CD4-positive, alpha-beta T cell treated with Interleukin-17A for 1 hour (primary cell): ENCODE measurements around the gene TCOF1.

Source experiments
- DNase-seq: peaks from one replicate; pipeline ENCODE4 v3.0.0-alpha.2; 2020

Gene TCOF1

DNA sequence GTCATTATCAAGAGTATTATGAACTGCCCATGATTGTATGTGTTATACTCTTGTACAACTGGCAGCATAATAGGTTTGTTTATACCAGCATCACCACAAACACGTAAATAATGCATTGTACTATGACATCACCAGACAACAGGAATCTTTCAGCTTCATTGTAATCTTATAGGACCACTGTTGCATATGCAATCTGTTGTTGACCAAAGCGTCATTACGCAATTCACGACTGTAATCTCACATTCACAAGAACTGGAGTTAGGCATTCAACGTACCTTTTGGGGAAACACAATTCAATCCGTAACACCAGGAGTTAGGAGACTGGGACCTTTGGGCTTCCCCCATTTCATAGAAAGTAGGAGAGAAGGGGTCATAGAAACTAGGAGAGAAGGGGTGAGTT, 34.4 kb upstream of the TCOF1 start:
- no peak for DNase-seq

DNA sequence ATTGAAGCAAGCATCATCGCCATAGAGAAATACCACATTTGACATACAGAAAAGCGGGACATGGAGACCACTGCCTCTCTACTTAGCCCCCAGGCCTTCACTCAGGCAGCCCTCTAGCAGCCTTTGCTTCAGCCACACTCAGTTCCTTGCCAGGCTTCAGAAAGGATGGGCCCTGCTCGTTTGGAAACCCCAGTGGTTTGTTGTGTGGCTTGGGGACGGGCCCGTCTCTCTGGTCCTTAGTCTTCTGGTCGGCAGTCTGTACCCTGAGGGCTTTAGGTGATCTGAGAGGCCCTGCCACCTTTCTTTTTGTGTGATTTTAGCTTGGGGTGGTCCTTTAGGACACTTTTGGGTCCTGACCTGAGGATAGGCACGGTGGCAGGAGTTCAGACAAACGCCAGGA, 33.7 kb upstream of the TCOF1 start:
- no peak for DNase-seq

DNA sequence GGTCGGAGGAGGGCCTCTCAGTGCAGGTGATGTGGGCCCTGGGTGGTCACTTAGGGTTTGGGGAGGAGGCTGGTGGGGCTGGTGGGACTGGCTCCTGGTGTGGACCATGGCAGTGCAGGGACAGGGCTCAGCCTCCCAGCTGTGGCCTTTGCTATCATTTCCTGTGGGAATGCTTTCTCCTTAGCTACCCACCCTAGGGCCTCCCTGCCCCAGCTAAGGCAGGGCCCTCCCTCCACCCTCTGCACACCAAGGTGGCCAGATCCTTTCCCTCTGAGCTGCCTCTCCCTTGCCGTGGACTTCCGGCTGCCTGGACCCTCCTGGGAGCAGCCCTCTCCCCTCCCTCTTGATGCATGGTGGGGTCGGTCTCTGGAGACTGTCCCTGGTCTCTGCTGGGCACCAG, 32.1 kb upstream of the TCOF1 start:
- DNase-seq = no peak

DNA sequence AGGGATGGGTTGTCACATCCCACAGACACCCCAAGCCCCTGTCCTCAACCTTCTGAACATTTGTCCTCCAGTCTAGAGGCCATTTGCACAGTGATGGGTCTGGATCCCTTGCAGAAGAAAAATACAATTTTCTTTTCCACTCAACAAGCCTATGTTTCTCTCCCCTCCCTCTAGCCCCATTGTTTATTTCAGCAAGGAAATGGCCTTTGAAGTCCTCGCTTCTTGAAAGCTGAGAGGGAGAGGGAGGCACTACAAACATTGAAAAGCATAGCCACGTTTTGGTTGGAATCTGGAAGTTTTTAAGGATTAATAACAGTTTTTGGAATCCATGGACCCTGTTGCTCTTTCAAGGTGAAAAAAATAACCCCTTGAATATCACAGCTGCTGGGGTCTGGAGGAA, 30.8 kb upstream of the TCOF1 start:
- DNase-seq = no peak

GRCh38 chr5:150327139-150327538, 30.4 kb upstream of the TCOF1 start:
- DNase-seq = no peak

GRCh38 chr5:150328515-150328914, 29.0 kb upstream of the TCOF1 start:
- no peak for DNase-seq

DNA sequence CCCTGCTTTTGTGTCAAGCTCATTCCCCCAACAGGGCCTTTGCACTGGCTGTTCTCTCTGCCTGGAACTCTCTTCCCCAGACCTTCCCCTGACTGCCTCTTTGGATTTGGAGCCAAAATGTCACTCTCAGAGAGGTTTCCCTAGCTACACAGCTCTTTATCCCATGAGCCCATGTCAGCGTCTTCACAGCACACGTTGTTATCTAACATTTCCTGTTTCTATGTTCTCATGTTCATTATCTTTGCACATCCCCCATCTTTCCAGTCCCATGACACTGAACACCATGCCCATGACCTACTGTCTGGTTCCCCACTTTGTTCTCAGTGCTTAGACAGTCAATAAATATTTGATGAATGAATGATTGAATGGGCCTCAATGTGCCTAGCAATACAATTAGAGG, 28.5 kb upstream of the TCOF1 start:
- DNase-seq = no peak

GRCh38 chr5:150329881-150330876, 27.3 kb upstream of the TCOF1 start:
- DNase-seq = no peak

DNA sequence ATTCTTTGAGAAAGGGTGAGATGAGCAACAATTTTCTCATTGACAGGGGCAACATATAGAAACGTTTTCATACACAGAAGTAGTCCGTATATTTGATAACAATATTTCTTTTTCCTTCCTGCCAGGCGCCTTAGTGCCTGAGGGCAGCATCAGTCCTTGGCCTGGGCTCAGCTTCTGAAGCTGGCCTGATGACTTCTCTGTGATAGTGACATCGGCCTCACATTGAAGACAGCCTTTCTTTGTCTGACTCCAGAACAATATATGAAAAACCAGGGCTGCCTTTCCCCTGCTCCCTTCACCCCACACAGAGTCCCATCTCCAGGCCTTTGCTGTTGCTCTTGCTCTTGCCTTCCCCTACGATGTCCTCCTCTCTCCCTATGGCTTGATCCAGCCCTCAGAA, 24.1 kb upstream of the TCOF1 start:
- no peak for DNase-seq

DNA sequence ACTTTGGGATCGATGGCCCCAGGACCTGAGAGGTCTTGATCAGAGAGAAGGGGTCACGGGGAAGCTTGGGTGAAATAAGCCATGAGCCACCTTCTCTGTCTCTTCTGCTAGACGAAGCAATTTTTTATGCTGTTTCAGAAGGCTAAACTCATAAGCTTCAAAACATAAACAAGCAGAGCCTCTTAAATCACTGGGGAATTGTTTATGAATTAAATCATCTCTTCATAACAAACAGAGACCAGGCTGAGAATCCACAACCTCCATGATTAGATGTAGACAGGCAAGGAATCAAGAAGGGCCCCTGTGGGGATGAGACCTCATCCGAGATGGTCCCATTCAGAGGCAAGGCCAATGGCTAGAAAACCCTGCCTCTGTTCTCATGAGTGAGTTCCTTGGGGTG, 21.7 kb upstream of the TCOF1 start:
- no peak for DNase-seq

GRCh38 chr5:150338546-150338945, 19.0 kb upstream of the TCOF1 start:
- DNase-seq = no peak

- DNase-seq = no peak
These were observed 18.3 kb upstream of the TCOF1 start for GRCh38 chr5:150339165-150339564.

DNA sequence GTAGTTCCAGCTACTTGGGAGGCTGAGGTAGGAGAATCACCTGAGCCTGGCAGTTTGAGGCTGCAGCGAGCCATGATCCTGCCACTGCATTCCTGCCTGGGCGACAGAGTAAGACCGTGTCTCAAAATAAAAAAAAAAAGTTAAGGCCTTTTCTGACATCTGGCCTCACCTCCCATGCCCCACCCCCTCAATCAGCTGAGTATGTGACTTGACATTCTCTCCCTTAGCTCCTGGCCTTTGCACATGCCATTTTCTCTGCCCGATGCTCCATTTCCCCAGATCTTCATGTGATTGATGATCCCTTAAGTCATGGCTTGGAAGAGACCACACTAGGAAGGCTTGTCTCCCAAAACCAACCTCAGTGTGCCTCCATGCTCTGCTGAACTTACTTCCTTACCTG, 17.7 kb upstream of the TCOF1 start:
- no peak for DNase-seq

- DNase-seq = no peak
These were observed 16.8 kb upstream of the TCOF1 start for GRCh38 chr5:150340614-150341255.

- no peak for DNase-seq
These were observed 16.2 kb upstream of the TCOF1 start for GRCh38 chr5:150341331-150341730.

DNA sequence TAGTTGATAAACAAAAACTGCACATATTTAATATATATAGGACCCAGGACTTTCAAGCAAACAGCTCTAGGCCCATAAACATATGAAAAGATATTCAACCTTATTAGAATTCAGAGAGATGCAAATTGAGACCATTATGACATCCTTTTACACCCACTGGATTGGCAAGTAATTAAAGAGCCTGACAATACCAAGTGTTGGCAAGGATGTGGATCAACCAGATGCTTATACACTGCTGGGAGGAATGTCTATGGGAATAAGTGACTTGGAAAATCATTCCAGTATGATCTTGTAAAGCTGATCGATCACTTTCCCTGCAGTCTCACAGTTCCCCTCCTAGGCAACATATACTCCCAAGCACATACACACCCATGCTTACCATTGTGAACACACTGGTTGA, 15.5 kb upstream of the TCOF1 start:
- no peak for DNase-seq

GRCh38 chr5:150342583-150342982, 14.9 kb upstream of the TCOF1 start:
- no peak for DNase-seq

DNA sequence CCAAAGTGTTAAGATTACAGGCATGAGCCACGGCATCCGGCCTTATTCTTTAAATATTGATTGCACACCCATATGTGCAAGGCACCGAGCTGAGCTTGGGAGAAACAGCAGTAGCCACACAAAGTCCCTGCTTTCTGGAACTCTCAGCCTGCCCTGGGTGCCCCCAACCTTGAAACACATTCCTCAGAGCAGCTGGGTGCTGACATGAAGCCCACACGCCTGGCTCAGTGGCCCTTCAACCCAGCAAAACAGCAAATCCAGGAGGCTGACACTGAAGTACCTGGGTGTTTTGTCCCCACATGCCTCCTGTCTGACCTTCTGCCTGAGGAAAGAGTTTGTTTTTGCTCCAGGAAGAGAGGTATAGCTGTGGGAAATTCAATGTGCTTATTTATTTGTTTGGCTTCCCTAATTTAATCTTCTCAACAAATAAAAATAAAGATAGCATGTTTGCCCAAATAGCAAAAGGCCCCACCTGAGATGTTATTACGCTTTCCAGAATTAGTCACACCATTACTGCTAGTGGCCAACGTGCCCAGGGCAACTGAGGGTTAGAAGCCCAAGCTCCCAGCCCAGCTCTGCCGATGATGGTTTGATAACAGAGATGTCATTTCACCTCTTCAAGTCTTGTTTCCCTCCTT, 13.4 kb upstream of the TCOF1 start:
- no peak for DNase-seq

DNA sequence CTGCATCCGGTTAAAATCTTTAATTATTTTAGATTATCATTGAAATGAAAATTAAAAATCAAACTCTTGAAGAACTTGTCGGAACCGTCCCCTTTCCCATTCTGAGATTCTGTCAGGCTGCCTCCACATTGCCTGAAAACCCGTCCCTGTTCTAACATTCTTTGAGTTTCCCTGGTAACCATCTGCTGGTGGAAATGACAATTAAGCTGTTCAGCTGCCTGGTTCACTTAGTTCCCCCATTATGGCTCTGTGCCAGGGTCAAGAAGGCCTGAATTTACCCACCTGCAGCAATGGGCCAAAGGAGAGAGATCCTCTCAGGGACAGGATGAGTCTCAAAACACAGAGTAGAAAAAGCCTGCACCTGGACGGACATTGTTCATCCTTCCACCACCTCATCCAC, 11.8 kb upstream of the TCOF1 start:
- no peak for DNase-seq

- no peak for DNase-seq
These were observed 10.9 kb upstream of the TCOF1 start for GRCh38 chr5:150346592-150346991.

- DNase-seq = no peak
These were observed 10.5 kb upstream of the TCOF1 start for GRCh38 chr5:150347003-150347402.

GRCh38 chr5:150347451-150347850, 10.0 kb upstream of the TCOF1 start:
- no peak for DNase-seq

DNA sequence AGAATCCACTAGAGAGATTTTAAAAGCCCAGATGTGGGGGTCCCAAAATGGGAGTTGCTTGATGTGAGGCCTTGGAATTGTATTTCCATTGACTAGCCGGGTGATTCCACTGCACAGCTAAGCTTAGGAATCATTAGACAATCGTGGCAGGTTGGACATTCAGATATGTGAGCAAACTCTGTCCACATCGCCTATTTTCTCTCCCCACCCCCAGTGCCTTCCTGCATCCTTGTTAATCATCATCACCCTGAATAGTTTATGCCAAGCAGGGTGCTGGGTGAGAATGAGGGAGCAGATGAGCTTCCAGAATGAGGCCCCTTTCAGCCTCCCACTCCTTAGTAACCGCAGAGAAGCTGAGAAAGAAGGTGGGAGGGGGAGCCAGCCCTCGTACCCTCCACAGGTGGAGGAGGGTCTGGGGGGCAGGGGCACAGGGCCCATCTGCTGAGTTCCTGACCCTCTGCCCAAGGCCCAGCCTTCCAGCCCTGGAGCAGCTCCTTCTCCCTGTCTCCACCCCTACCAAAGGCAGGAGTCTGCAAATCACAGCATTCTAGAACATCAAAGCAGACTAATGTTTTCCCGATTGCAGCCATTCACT, 7.7 kb upstream of the TCOF1 start:
- no peak for DNase-seq
